ENCODE data around the gene STK32C.

DNA sequence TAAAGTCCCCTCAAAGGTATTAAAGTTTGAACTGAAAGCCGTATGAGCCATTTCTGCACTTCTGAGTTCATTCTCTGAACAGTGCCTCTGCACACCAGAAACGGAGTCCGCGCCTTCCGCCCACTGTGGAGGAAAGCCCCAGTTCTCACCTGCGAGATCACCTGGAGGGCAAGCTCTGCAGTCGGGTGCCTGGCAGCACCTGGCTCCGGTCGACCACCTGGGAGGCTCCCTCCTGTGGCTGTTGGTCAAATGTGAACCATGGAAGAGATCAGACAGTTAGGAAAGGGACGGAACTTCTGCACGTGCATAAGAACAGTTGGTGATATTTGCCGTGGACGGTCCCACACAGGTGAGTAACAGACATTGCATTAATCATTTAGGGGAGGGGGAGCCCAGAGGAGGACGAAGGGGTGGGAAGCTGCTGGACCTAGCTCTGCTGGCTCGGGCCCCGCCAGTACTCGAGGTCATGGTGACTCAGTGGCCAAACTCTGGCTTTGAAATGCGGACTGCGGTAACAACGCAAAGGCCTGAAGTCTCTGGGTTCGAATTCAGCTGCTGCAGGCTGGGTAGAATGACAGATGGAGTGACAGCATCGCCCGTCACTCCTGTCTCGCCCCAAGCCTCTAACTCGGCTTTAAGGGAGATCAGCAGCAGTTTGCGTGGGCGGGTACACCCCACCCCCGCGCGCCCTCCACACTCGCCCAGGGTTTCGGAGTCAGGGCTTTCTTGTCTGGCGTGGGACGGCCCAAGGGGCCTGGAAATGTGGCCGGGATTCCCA is 122.7 kb downstream of the STK32C start:
- TF ChIP-seq, protein P1, sequence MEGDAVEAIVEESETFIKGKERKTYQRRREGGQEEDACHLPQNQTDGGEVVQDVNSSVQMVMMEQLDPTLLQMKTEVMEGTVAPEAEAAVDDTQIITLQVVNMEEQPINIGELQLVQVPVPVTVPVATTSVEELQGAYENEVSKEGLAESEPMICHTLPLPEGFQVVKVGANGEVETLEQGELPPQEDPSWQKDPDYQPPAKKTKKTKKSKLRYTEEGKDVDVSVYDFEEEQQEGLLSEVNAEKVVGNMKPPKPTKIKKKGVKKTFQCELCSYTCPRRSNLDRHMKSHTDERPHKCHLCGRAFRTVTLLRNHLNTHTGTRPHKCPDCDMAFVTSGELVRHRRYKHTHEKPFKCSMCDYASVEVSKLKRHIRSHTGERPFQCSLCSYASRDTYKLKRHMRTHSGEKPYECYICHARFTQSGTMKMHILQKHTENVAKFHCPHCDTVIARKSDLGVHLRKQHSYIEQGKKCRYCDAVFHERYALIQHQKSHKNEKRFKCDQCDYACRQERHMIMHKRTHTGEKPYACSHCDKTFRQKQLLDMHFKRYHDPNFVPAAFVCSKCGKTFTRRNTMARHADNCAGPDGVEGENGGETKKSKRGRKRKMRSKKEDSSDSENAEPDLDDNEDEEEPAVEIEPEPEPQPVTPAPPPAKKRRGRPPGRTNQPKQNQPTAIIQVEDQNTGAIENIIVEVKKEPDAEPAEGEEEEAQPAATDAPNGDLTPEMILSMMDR (IDR thresholded peaks at IDR 0.05): no peak
- TF ChIP-seq EZH2phosphoT487 (IDR thresholded peaks at IDR 0.05) (no peak), EZH2 (IDR thresholded peaks at IDR 0.05) (no peak)

Data from neural progenitor cell (in vitro differentiated cells).